Measurements from ENCODE around the gene ZNF184.

DNA sequence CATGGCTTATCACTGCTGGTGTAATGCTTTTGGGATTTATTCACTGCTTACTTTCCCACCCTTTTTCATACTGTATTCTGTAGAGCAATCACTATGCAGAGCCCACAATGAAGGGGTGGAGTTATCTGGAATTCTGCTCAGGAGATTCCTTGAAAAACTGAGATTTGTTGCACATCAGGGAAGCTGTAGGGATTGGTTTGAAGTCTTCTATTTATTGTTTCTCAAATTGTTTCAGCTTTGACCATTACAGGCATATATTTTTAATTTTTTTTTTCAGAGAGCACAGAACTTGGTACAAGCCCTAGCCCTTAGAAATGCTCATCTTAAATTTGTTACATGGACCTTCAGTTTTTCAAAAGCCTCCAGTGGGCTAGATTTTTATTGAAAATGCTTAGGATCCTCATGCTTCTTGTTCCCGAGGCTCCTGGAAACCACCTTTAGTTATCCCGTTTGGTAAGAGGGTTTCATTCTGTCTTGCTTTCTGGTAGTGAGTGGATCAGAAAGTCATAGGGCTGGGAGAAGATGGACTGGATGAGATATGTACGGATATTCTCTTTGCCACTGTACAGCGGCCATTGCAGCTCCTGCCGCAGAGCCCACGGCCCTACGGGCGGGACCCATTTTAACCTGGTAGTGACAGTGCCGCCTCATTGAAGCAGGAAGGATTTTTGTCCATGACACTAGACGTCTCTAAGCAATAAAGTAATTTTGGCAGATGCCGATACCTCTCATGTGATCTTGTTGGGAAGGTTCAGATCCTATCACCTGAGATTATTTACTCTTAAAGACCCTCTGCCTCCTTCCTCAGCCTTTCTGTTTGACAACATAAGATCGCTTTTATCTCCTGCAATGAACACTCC is 45.3 kb upstream of the ZNF184 start:
- TF ChIP-seq, protein P1, sequence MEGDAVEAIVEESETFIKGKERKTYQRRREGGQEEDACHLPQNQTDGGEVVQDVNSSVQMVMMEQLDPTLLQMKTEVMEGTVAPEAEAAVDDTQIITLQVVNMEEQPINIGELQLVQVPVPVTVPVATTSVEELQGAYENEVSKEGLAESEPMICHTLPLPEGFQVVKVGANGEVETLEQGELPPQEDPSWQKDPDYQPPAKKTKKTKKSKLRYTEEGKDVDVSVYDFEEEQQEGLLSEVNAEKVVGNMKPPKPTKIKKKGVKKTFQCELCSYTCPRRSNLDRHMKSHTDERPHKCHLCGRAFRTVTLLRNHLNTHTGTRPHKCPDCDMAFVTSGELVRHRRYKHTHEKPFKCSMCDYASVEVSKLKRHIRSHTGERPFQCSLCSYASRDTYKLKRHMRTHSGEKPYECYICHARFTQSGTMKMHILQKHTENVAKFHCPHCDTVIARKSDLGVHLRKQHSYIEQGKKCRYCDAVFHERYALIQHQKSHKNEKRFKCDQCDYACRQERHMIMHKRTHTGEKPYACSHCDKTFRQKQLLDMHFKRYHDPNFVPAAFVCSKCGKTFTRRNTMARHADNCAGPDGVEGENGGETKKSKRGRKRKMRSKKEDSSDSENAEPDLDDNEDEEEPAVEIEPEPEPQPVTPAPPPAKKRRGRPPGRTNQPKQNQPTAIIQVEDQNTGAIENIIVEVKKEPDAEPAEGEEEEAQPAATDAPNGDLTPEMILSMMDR (IDR thresholded peaks at IDR 0.05; ENCODE audit: low read length), result no peak
- no peak for TF ChIP-seq EZH2 (IDR thresholded peaks at IDR 0.05; ENCODE audit: borderline replicate concordance, low read length)

All from OCI-LY1 (cell line).